Measurements from ENCODE around the gene MUC15.

Gene MUC15

DNA sequence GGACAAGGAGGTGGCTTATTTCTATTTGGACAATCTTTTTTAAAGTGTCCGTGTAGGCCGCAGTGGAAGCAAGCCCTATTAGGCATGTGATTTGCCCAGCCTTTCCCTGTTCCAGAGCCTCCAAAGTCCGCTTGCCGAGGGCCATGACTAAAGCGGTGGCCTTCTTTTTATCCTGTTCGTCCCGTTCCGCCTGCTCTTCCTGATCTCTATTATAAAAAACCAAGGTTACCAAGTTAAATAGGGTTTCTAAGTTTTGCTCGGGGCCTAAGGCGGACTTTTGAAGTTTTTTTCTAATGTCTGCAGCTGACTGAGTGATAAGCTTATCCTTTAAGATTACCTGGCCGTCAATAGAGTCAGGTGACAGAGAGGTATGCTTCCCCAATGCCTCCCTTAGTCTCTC, 21.6 kb upstream of the MUC15 start:
- Histone ChIP-seq H3K27me3 (no peaks in the 10 kb centered on the region), H3K4me1 (no peaks in the 10 kb centered on the region), H3K27ac (no peak overlapping the region), H3K9me3 (no peaks in the 10 kb centered on the region), H3K4me3 (no peak overlapping the region), H3K36me3 (no peaks in the 10 kb centered on the region)
- DNase-seq, result no peak
- intact Hi-C loops (cut with DNase I; ENCODE audit: low total_unique reads), result no loop called here
- TF ChIP-seq, protein P1, sequence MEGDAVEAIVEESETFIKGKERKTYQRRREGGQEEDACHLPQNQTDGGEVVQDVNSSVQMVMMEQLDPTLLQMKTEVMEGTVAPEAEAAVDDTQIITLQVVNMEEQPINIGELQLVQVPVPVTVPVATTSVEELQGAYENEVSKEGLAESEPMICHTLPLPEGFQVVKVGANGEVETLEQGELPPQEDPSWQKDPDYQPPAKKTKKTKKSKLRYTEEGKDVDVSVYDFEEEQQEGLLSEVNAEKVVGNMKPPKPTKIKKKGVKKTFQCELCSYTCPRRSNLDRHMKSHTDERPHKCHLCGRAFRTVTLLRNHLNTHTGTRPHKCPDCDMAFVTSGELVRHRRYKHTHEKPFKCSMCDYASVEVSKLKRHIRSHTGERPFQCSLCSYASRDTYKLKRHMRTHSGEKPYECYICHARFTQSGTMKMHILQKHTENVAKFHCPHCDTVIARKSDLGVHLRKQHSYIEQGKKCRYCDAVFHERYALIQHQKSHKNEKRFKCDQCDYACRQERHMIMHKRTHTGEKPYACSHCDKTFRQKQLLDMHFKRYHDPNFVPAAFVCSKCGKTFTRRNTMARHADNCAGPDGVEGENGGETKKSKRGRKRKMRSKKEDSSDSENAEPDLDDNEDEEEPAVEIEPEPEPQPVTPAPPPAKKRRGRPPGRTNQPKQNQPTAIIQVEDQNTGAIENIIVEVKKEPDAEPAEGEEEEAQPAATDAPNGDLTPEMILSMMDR (IDR thresholded peaks at IDR 0.05), result no peak

DNA sequence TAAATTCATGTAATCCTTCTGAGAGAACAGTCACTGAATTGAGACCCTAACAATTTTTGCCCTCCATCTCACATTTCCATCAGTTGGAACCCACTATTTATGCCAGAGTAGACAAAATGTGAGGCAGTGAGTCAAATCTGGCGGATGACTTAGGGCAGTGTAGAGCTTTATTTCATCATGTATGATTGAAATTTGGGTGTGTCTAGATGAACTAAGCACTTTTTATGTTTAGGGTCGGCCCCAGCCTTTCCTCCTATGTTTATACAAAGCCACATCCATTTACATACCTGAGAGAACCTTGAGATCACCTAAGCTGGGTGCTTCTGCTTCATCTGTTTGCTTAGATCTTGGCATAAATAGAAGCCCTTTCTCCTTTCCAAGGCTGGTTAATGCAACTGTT, 15.0 kb upstream of the MUC15 start:
- intact Hi-C loops (cut with DNase I; ENCODE audit: low total_unique reads), result no loop called here
- TF ChIP-seq, protein P1 (IDR thresholded peaks at IDR 0.05), result no peak
- DNase-seq, result no peak
- Histone ChIP-seq H3K27me3 (no peaks in the 10 kb centered on the region), H3K27ac (no peak overlapping the region), H3K4me1 (no peaks in the 10 kb centered on the region), H3K36me3 (no peaks in the 10 kb centered on the region), H3K9me3 (no peaks in the 10 kb centered on the region), H3K4me3 (no peak overlapping the region)

DNA sequence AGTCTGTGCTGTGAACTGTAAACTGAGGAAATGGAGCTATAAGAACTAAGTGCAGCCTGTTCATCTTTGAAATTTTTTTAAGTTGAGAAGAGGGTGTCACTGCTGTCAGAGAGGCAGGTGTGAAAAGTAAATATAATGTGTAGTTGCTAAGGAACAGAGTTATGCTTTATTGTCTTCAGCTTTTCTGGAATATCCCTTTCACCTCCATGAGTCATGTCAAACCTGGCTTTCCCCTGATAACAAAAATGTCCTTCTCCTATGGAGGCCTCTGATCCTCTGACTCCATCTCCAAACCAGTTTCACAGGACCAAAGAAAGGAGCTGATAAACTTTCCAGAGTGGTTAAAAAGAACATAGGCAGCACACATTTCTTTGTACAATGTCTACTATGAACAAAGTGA, 12.8 kb upstream of the MUC15 start:
- no peak overlapping the region for H3K4me3 ChIP-seq
- no peak for DNase-seq
- no peak overlapping the region for H3K27ac ChIP-seq
- H3K36me3 ChIP-seq, result no peaks in the 10 kb centered on the region
- intact Hi-C loops (cut with DNase I; ENCODE audit: low total_unique reads), result no loop called here
- no peaks in the 10 kb centered on the region for H3K4me1 ChIP-seq
- H3K27me3 ChIP-seq, result no peaks in the 10 kb centered on the region
- H3K9me3 ChIP-seq, result no peaks in the 10 kb centered on the region
- TF ChIP-seq, protein P1 (IDR thresholded peaks at IDR 0.05), result no peak

DNA sequence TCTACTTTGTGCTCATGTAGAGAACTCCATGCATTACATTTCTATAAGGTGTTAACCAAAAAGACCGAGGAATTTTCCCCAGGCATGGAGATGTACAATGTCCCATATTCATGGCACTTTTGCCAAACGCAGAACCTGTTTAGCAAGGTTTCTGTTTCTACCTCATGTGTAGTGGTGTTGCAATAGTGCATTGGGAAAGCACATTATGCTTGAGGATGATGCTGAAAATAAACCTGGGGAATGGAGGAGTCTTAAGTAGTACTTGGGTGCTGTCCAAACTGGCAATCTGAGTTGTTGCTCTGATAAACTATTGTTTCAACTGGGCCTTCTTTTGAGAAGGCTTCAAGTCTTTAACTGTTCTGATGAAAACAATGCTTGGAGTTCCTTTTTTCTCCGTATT, 11.5 kb upstream of the MUC15 start:
- intact Hi-C loops (cut with DNase I; ENCODE audit: low total_unique reads), result no loop called here
- H3K36me3 ChIP-seq, result no peaks in the 10 kb centered on the region
- H3K27ac ChIP-seq, result no peak overlapping the region
- H3K27me3 ChIP-seq, result no peaks in the 10 kb centered on the region
- DNase-seq, result no peak
- no peak overlapping the region for H3K4me3 ChIP-seq
- no peaks in the 10 kb centered on the region for H3K4me1 ChIP-seq
- TF ChIP-seq, protein P1 (IDR thresholded peaks at IDR 0.05), result no peak
- H3K9me3 ChIP-seq, result no peaks in the 10 kb centered on the region

DNA sequence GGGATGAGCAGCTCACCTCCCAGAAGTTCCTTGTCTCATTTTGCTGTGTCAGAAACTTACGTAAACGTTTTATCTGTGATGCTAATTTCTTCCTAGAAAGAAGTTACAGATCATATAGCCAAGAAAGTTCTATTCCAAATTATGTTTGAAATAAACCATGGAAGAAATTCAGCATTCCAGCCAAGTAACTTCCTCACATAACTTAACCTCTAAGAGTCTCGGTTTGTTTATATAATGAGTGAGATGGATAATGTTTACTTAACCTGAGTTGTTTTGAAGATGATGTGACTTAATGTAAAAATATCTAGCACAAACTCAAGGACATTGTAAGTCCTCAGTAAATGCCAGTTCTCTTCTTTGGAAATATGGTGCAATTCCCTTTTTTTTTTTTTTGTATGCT, 8.9 kb upstream of the MUC15 start:
- no peak overlapping the region for H3K27ac ChIP-seq
- H3K27me3 ChIP-seq, result no peaks in the 10 kb centered on the region
- no peaks in the 10 kb centered on the region for H3K36me3 ChIP-seq
- H3K4me3 ChIP-seq, result no peak overlapping the region
- H3K4me1 ChIP-seq, result no peaks in the 10 kb centered on the region
- intact Hi-C loops (cut with DNase I; ENCODE audit: low total_unique reads), result no loop called here
- TF ChIP-seq, protein P1 (IDR thresholded peaks at IDR 0.05), result no peak
- DNase-seq, result no peak
- H3K9me3 ChIP-seq, result no peaks in the 10 kb centered on the region

DNA sequence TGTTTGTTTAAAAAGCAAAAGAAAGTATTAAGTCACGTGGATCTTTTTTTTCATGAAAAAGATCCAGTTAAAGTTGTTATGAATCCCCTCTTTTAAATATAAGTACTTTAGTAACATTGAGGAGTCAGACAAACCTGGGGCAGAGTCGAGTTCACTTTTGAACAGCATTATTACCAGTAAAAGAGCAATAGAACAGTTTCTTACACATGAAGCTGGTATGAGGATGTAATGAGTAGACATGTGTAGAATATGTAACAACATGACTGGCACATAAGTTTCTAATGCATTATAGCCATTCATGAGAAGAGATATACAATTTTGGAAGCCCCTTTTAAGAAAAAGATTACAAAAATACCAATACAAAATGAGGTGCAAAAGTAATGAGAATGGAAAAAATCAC, 7.6 kb upstream of the MUC15 start:
- Histone ChIP-seq H3K36me3 (no peaks in the 10 kb centered on the region), H3K4me3 (no peak overlapping the region), H3K4me1 (no peaks in the 10 kb centered on the region), H3K9me3 (no peaks in the 10 kb centered on the region), H3K27me3 (no peaks in the 10 kb centered on the region), H3K27ac (no peak overlapping the region)
- intact Hi-C loops (cut with DNase I; ENCODE audit: low total_unique reads), result no loop called here
- no peak for DNase-seq
- TF ChIP-seq, protein P1 (IDR thresholded peaks at IDR 0.05), result no peak
